IMR-90 (cell line): Measurements from ENCODE around the gene CRYZL1. TPM values are rescaled to one million over a fixed set of nuclear protein-coding genes. Genes with fewer than 3 reads are reported as not detected.

Experiments used
- ATAC-seq: fragments of 200-7000 bp; cut with Tn5 transposase; 2 replicates; pipeline ENCODE4 v1.9.1; 2020; ENCODE audit warnings: low read depth, mild to moderate bottlenecking, moderate library complexity
- BruUV-seq: library from RNA; stranded (reverse); fragments of 400-500 nt; replicated peaks from 2 replicates; lab custom pipeline; 2021; lab: Mats Ljungman, UMichigan
- CTCF ChIA-PET: fragments of 300-600 bp; formaldehyde crosslinking; extraction: SDS; loops from one replicate; lab custom pipeline; 2021; ENCODE audit warnings: antibody characterized with exemption; lab: Yijun Ruan, JAX
- POLR2A ChIA-PET: fragments of 300-600 bp; sonication (Branson Sonifier 250); formaldehyde crosslinking; loops from one replicate; lab custom pipeline; 2022; ENCODE audit warnings: antibody characterized with exemption; ENCODE audit not compliant: unreplicated experiment; lab: Charles Lee
- DNase-seq: peaks from one replicate; pipeline ENCODE4 v3.0.0; 2013
- H2AFZ ChIP-seq: replicated peaks from 2 replicates; pipeline ENCODE3; 2013; ENCODE audit warnings: low read length, mild to moderate bottlenecking; ENCODE audit not compliant: poor library complexity
- H2AK5ac ChIP-seq: 2 replicates; pipeline ENCODE4 v1.6.1; 2013; ENCODE audit warnings: low read depth, low read length, inconsistent platforms
- H2AK9ac ChIP-seq: replicated peaks from 2 replicates; pipeline ENCODE3; 2013; ENCODE audit warnings: mild to moderate bottlenecking, low read depth, low read length, moderate library complexity; ENCODE audit not compliant: poor library complexity
- H2BK120ac ChIP-seq: 2 replicates; pipeline ENCODE4 v1.6.1; 2013; ENCODE audit warnings: low read depth, low read length, inconsistent platforms
- H2BK15ac ChIP-seq: 3 replicates; pipeline ENCODE4 v1.6.1; 2013; ENCODE audit warnings: low read depth, low read length, inconsistent platforms
- H2BK20ac ChIP-seq: 2 replicates; pipeline ENCODE4 v1.6.1; 2013; ENCODE audit warnings: low read depth, mild to moderate bottlenecking, inconsistent platforms, low read length, moderate library complexity
- H2BK5ac ChIP-seq: 2 replicates; pipeline ENCODE4 v1.6.1; 2013; ENCODE audit warnings: mild to moderate bottlenecking, low read depth, low read length, inconsistent platforms; ENCODE audit not compliant: poor library complexity, severe bottlenecking
- H3K14ac ChIP-seq: replicated peaks from 2 replicates; pipeline ENCODE4 v1.6.1; 2013; ENCODE audit warnings: low read depth, low read length, inconsistent platforms
- H3K18ac ChIP-seq: 2 replicates; pipeline ENCODE4 v1.6.1; 2013; ENCODE audit warnings: low read depth, low read length, control low read depth
- H3K23ac ChIP-seq: 2 replicates; pipeline ENCODE4 v1.6.1; 2013; ENCODE audit warnings: low read depth, low read length, inconsistent platforms
- H3K27ac ChIP-seq: 2 replicates; pipeline ENCODE4 v1.5.1; 2013; ENCODE audit warnings: mild to moderate bottlenecking, control low read depth, low read length; ENCODE audit not compliant: insufficient read depth
- H3K27me3 ChIP-seq: 2 replicates; pipeline ENCODE4 v1.6.1; 2013; ENCODE audit warnings: low read length; ENCODE audit not compliant: control insufficient read depth, insufficient read depth
- H3K36me3 ChIP-seq: 2 replicates; pipeline ENCODE4 v1.6.1; 2013; ENCODE audit warnings: low read length, mixed read lengths; ENCODE audit not compliant: control insufficient read depth, insufficient read depth
- H3K4ac ChIP-seq: 2 replicates; pipeline ENCODE4 v1.6.1; 2013; ENCODE audit warnings: low read depth, low read length, inconsistent platforms
- H3K4me1 ChIP-seq: 2 replicates; pipeline ENCODE4 v1.6.1; 2013; ENCODE audit warnings: low read length, mixed read lengths; ENCODE audit not compliant: control insufficient read depth, insufficient read depth
- H3K4me2 ChIP-seq: 2 replicates; pipeline ENCODE4 v1.6.1; 2013; ENCODE audit warnings: low read depth, mild to moderate bottlenecking, control low read depth, low read length, moderate library complexity
- H3K4me3 ChIP-seq: 2 replicates; pipeline ENCODE4 v1.5.1; 2013; ENCODE audit warnings: low read depth, mild to moderate bottlenecking, control low read depth, low read length, moderate library complexity; ENCODE audit not compliant: insufficient read depth
- H3K56ac ChIP-seq: 2 replicates; pipeline ENCODE4 v1.6.1; 2013; ENCODE audit warnings: low read length, inconsistent platforms; ENCODE audit not compliant: insufficient read depth; ENCODE audit errors: extremely low read depth
- H3K79me1 ChIP-seq, 2 experiments: 2 replicates each; pipeline ENCODE4 v1.6.1; 2013; ENCODE audit warnings: low read length in 2 of 2, inconsistent platforms in 1 of 2, low read depth in 1 of 2
- H3K9ac ChIP-seq: 2 replicates; pipeline ENCODE4 v1.6.1; 2013; ENCODE audit warnings: low read depth, low read length, control low read depth
- H3K9me1 ChIP-seq: 2 replicates; pipeline ENCODE4 v1.6.1; 2013; ENCODE audit warnings: low read length, inconsistent platforms; ENCODE audit not compliant: insufficient read depth
- H3K9me3 ChIP-seq: 2 replicates; pipeline ENCODE4 v1.6.1; 2013; ENCODE audit warnings: low read length; ENCODE audit not compliant: control insufficient read depth, insufficient read depth
- H4K20me1 ChIP-seq: 2 replicates; pipeline ENCODE4 v1.6.1; 2013; ENCODE audit warnings: low read length, inconsistent platforms; ENCODE audit not compliant: insufficient read depth
- H4K5ac ChIP-seq: 2 replicates; pipeline ENCODE4 v1.6.1; 2013; ENCODE audit warnings: mild to moderate bottlenecking, low read depth, low read length, control low read depth
- H4K8ac ChIP-seq, 2 experiments: 2 replicates each; pipeline ENCODE4 v1.6.1; 2013; ENCODE audit warnings: low read depth in 2 of 2, low read length in 2 of 2, control low read depth in 1 of 2, inconsistent platforms in 1 of 2
- H4K91ac ChIP-seq: 2 replicates; pipeline ENCODE4 v1.6.1; 2013; ENCODE audit warnings: low read depth, low read length, inconsistent platforms; ENCODE audit not compliant: insufficient read depth
- CEBPB ChIP-seq: IDR thresholded peaks from 2 replicates; pipeline ENCODE4 v1.6.1; 2012; ENCODE audit warnings: low read depth, low read length, improper control_type of control experiment
- SMC3 ChIP-seq: fragments of 150-350 bp; IDR thresholded peaks from 2 replicates; pipeline ENCODE4 v1.6.1; 2016; ENCODE audit warnings: low read depth, mild to moderate bottlenecking, antibody characterized with exemption, low read length, moderate library complexity
- WGBS, 2 experiments: methylation state at CpG; one replicate each; pipeline versions ENCODE4 v1.1.5 to v1.1.7; 2013; ENCODE audit warnings: missing lambda C conversion rate in 2 of 2; ENCODE audit not compliant: insufficient read length in 1 of 2; ENCODE audit errors: extremely low coverage in 2 of 2; 5-methylcytosine and 5-hydroxymethylcytosine counted together
- dilution Hi-C: fragments of 300-500 bp; cut with HindIII; formaldehyde crosslinking; loops from one replicate; pipeline ENCODE4 v1.14.3; 2018; ENCODE audit warnings: low sequenced_read_pairs; ENCODE audit not compliant: unreplicated experiment
- in situ Hi-C: fragments of 300-500 bp; cut with MboI; formaldehyde crosslinking; loops from 3 replicates; pipeline ENCODE4 v1.14.3; 2019; ENCODE audit warnings: low sequenced_read_pairs, inconsistent platforms, mixed read lengths
- intact Hi-C: fragments of 100-400 bp; cut with micrococcal nuclease; formaldehyde crosslinking; loops from 2 replicates; pipeline ENCODE4 v1.10.0; 2022
- polyA plus RNA-seq, 3 experiments: library from polyadenylated mRNA; depleted of rRNA; stranded (reverse); fragments of >200 nt; gene quantifications; 2 replicates each; pipeline ENCODE4 v1.2.3, GENCODE V29; 2012; ENCODE audit warnings: low replicate concordance in 1 of 3
- total RNA-seq: library from RNA; depleted of rRNA; stranded (reverse); fragments of >200 nt; gene quantifications from 2 replicates; pipeline ENCODE4 v1.2.3, GENCODE V29; 2012

Gene CRYZL1
- total and polyA plus RNA-seq, 2 of the 4 experiments (the other 2 are of a cell fraction) = 19.9 to 28.5 TPM

DNA sequence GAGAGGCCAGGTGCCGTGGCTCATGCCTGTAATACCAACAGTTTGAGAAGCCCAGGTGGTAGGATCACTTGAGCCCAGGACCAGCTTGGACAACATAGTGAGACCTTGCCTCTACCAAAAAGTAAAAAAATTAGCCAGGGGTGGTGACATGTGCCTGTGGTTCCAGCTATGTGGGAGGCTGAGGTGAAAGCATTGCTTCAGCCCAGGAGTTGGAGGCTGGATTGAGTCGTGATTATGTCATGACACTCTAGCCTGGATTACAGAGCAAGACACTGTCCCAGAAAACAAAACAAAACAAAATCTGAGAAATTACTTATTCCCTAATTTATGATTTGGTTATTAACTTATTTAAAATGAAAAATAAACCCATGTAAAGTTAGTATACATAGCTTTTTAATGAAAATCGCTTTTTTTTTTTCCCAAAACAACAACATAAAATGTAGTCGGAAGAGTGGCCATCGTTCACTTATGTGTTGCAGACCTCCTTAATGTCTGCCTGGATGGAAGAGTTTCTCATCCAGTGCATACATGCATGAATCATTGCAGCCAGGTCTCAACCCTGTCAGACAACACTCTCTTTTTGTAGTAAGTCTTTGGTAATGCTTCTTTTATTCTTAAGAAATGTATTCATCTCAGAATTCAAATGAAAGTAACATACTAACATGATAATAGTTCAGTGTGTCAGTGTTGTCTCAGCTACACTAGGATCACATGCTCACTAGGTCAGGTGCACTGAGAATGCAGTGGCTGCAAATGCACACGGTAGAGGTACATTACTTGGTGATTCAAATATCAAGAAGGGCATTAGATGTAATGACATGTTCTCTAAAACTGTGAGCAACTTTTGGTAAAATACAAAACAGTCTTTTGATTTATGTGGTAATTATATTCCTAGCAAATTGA lies 28.8 kb upstream of the CRYZL1 start:
- Histone ChIP-seq H3K9me1 (peaks cover 22% of the 10 kb centered on the region), H2AFZ (no peak overlapping the region), H2BK20ac (no peak overlapping the region), H2BK15ac (no peak overlapping the region), H3K23ac (no peak overlapping the region), H3K4me3 (no peak overlapping the region), H3K27me3 (no peaks in the 10 kb centered on the region), H3K36me3 (no peaks in the 10 kb centered on the region), H2BK120ac (no peak overlapping the region), H3K4ac (no peak overlapping the region; the same call in 1 of the 2 replicates), H3K18ac (no peak overlapping the region), H2BK5ac (no peak overlapping the region), H3K9ac (no peak overlapping the region), H4K91ac (no peak overlapping the region), H3K79me1 (peaks cover 51 to 83% of the 10 kb centered on the region in 2 experiments), H3K9me3 (no peaks in the 10 kb centered on the region), H3K4me1 (peaks cover 10% of the 10 kb centered on the region), H2AK9ac (no peak overlapping the region), H3K56ac (no peak overlapping the region), H4K20me1 (peaks cover 41% of the 10 kb centered on the region), H3K4me2 (no peak overlapping the region), H3K27ac (no peak overlapping the region), H3K14ac (0 out of 2 replicates have a peak overlapping the region, but pooled peaks have one; percentile 50), H4K8ac (no peak overlapping the region), H4K5ac (no peak overlapping the region), H2AK5ac (no peak overlapping the region; the same call in 1 of the 2 replicates)
- dilution Hi-C loops = no loop called here
- CTCF ChIA-PET = interaction anchor here (0.6 kb wide), 2 partner anchors 18 to 111 kb away, joined by 3 to 5 read pairs; no protein-coding TSS in a partner anchor
- intact Hi-C loops = no loop called here
- POLR2A ChIA-PET = interaction anchor here (0.6 kb wide), 1 partner anchor 16 kb away, joined by 3 read pairs; no protein-coding TSS in a partner anchor
- TF ChIP-seq CEBPB (0 out of 2 replicates have a peak, but pooled peaks have one; percentile 7), SMC3 (no peak)
- BruUV-seq = no TSS peak
- no peak; the same call in 1 of the 2 replicates for ATAC-seq
- DNase-seq = peak; percentile 48
- in situ Hi-C loops = no loop called here
- WGBS, 2 experiments = no CpG with 5 or more reads among the region's 6 CpGs
